Endothelial cell of umbilical vein (primary cell): ENCODE measurements around the gene RTCB. TPM values are rescaled to one million over a fixed set of nuclear protein-coding genes. Genes with fewer than 3 reads are reported as not detected.

Experiments used
- BruUV-seq: library from RNA; stranded (reverse); fragments of 400-500 nt; replicated peaks from 2 replicates; lab custom pipeline; 2021; lab: Mats Ljungman, UMichigan
- CTCF ChIA-PET: fragments of 300-600, 350-600 bp; sonication (Branson Sonifier 250); formaldehyde crosslinking; loops from one replicate; lab custom pipeline; 2021; ENCODE audit warnings: antibody characterized with exemption, inconsistent platforms; lab: Charles Lee
- POLR2A ChIA-PET: fragments of 300-600, 350-600 bp; sonication (Branson Sonifier 250); formaldehyde crosslinking; loops from one replicate; lab custom pipeline; 2021; ENCODE audit warnings: antibody characterized with exemption, inconsistent platforms; lab: Charles Lee
- DNase-seq: peaks from one replicate; pipeline ENCODE4 v3.0.0-alpha.2; 2011; ENCODE audit warnings: low read depth, low spot score
- FAIRE-seq: peaks from 2 replicates; lab custom pipeline; 2011; peaks lifted over from hg19 to GRCh38; lab: Jason Lieb, UNC
- H2AFZ ChIP-seq: 2 replicates; pipeline ENCODE4 v1.6.0; 2012; ENCODE audit warnings: low read depth, low read length, control low read depth, inconsistent platforms
- H3K27ac ChIP-seq: 2 replicates; pipeline ENCODE4 v1.5.1; 2011; ENCODE audit warnings: low read depth, mild to moderate bottlenecking, control low read depth, low read length, moderate library complexity; ENCODE audit not compliant: insufficient read depth
- H3K27me3 ChIP-seq, 2 experiments: 2 replicates each; pipeline versions ENCODE4 v1.6.0 to v1.6.1; 2011; ENCODE audit warnings: low read length in 2 of 2, mixed read lengths in 1 of 2; ENCODE audit not compliant: control insufficient read depth in 2 of 2, insufficient read depth in 2 of 2
- H3K36me3 ChIP-seq, 2 experiments: 2 replicates in 1 of 2; 3 replicates in 1 of 2; pipeline ENCODE4 v1.5.1; 2011; ENCODE audit warnings: low read length in 2 of 2, mild to moderate bottlenecking in 1 of 2, moderate library complexity in 1 of 2; ENCODE audit not compliant: control insufficient read depth in 2 of 2, insufficient read depth in 2 of 2; ENCODE audit errors: extremely low read depth in 1 of 2
- H3K4me1 ChIP-seq: 3 replicates; pipeline ENCODE4 v1.5.1; 2011; ENCODE audit warnings: mild to moderate bottlenecking, low read length; ENCODE audit not compliant: control insufficient read depth, insufficient read depth; ENCODE audit errors: extremely low read depth
- H3K4me2 ChIP-seq: 2 replicates; pipeline ENCODE4 v1.6.1; 2011; ENCODE audit warnings: low read length, control low read depth, mixed read lengths; ENCODE audit not compliant: insufficient read depth
- H3K4me3 ChIP-seq, 3 experiments: fragments of 200-600 bp in 1 of 3; sonication (generic), shearing (Covaris generic) in 1 of 3; replicated peaks in 1 of 3; 2 replicates each; pipeline ENCODE4 v1.5.1; 2011 to 2016; ENCODE audit warnings: control low read depth in 3 of 3, low read length in 3 of 3, mild to moderate bottlenecking in 2 of 3, inconsistent platforms in 1 of 3, low read depth in 1 of 3, moderate library complexity in 1 of 3; ENCODE audit not compliant: insufficient read depth in 1 of 3
- H3K79me2 ChIP-seq: 2 replicates; pipeline ENCODE4 v1.6.0; 2012; ENCODE audit warnings: low read length, inconsistent platforms; ENCODE audit not compliant: control insufficient read depth, insufficient read depth
- H3K9ac ChIP-seq: replicated peaks from 2 replicates; pipeline ENCODE3; 2011; ENCODE audit warnings: low read length, control low read depth; ENCODE audit not compliant: insufficient read depth; ENCODE audit errors: extremely low read depth
- H3K9me1 ChIP-seq: replicated peaks from 3 replicates; pipeline ENCODE4 v1.6.0; 2011; ENCODE audit warnings: mild to moderate bottlenecking, low read length; ENCODE audit not compliant: control insufficient read depth, insufficient read depth; ENCODE audit errors: extremely low read depth
- H3K9me3 ChIP-seq: replicated peaks from 2 replicates; pipeline ENCODE4 v1.5.1; 2012; ENCODE audit warnings: low read length, inconsistent platforms; ENCODE audit not compliant: control insufficient read depth, insufficient read depth
- H4K20me1 ChIP-seq: replicated peaks from 2 replicates; pipeline ENCODE3; 2011; ENCODE audit warnings: mild to moderate bottlenecking, low read length; ENCODE audit not compliant: control insufficient read depth, insufficient read depth; ENCODE audit errors: extremely low read depth
- FOS ChIP-seq: IDR thresholded peaks from 2 replicates; pipeline ENCODE4 v1.6.1; 2011; ENCODE audit warnings: mild to moderate bottlenecking, low read length, moderate library complexity, borderline replicate concordance; ENCODE audit not compliant: insufficient read depth
- GATA2 ChIP-seq: IDR thresholded peaks from 2 replicates; pipeline ENCODE4 v1.7.0; 2011; ENCODE audit warnings: low read depth, mild to moderate bottlenecking, moderate library complexity, mixed read lengths, low read length; ENCODE audit not compliant: insufficient read length, insufficient read depth
- JUN ChIP-seq: IDR thresholded peaks from 2 replicates; pipeline ENCODE4 v1.6.1; 2011; ENCODE audit warnings: borderline replicate concordance, low read depth; ENCODE audit not compliant: insufficient read length, insufficient read depth
- MYC ChIP-seq: IDR thresholded peaks from one replicate; pipeline ENCODE4 v1.6.1; 2011; ENCODE audit warnings: mild to moderate bottlenecking, low read depth, low read length
- dilution Hi-C: fragments of 300-500 bp; cut with MboI; formaldehyde crosslinking; loops from one replicate; pipeline ENCODE4 v1.15.0; 2019; ENCODE audit warnings: low sequenced_read_pairs; ENCODE audit not compliant: extremely low pct_ligation_motif_present
- intact Hi-C: fragments of 100-400 bp; cut with micrococcal nuclease; formaldehyde crosslinking; loops from one replicate; pipeline ENCODE4 v1.10.0; 2022
- polyA plus RNA-seq, 4 experiments: library from polyadenylated mRNA; depleted of rRNA in 3 of 4; stranded (reverse) in 3 of 4; unstranded in 1 of 4; fragments of >200 nt; gene quantifications; 2 replicates each; pipeline versions ENCODE4 v1.2.1 to v1.2.3, GENCODE V29; 2011 to 2012; ENCODE audit warnings: missing spikeins in 1 of 4
- total RNA-seq: library from RNA; stranded (reverse); gene quantifications from 2 replicates; pipeline ENCODE4 v1.2.3, GENCODE V29; 2021
- TF ChIP-seq, protein P1 (sequence below): IDR thresholded peaks from 2 replicates; pipeline ENCODE4 v1.6.1; 2011; ENCODE audit not compliant: insufficient read depth, insufficient read length
- TF ChIP-seq, protein P2 (sequence below), 2 donors: IDR thresholded peaks; 1 replicate in 1 of 2; 2 replicates in 1 of 2; pipeline ENCODE4 v1.5.1; 2011; ENCODE audit warnings: low read length in 2 of 2, mild to moderate bottlenecking in 2 of 2, moderate library complexity in 2 of 2, control low read depth in 1 of 2, inconsistent platforms in 1 of 2, low read depth in 1 of 2; ENCODE audit not compliant: insufficient read depth in 1 of 2; ENCODE audit errors: extremely low read depth in 1 of 2

RTCB gene
- total and polyA plus RNA-seq, 2 donors (not counting 3 experiments of a cell fraction or from before 2014, with no cell fraction given): 98.7 to 100 TPM

DNA sequence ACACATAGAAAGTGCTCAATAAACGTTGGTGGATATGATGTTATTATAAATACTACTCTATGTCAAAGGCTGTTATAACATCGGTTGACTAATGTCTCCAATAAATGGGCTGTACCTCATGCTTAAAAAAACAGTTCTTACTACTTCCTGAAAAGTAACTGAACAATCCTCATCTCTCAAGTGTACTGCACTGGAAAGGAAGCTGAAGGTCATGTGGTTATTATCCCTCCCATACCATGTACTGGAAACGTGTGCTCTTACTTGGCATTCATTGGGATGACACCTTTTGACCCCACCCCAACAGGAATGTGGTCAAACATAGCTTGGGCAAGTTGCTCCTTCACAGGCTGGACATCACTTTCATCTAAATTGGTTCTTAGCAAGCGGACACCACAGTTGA lies 10.6 kb downstream of the RTCB start:
- Histone ChIP-seq H3K4me3 (no peak overlapping the region), H3K4me1 (no peaks in the 10 kb centered on the region), H3K36me3 (peaks cover 31% of the 10 kb centered on the region in 2 experiments), H3K9ac (no peak overlapping the region), H3K27me3 (no peaks in the 10 kb centered on the region), H3K27ac (no peak overlapping the region), H2AFZ (no peak overlapping the region), H3K9me1 (no peaks in the 10 kb centered on the region), H3K9me3 (no peaks in the 10 kb centered on the region), H3K4me2 (no peak overlapping the region), H4K20me1 (peaks cover 2% of the 10 kb centered on the region), H3K79me2 (no peaks in the 10 kb centered on the region)
- TF ChIP-seq, protein P1, sequence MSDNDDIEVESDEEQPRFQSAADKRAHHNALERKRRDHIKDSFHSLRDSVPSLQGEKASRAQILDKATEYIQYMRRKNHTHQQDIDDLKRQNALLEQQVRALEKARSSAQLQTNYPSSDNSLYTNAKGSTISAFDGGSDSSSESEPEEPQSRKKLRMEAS: no peak
- TF ChIP-seq GATA2 (no peak), FOS (no peak), MYC (no peak), JUN (no peak)
- TF ChIP-seq, protein P2, sequence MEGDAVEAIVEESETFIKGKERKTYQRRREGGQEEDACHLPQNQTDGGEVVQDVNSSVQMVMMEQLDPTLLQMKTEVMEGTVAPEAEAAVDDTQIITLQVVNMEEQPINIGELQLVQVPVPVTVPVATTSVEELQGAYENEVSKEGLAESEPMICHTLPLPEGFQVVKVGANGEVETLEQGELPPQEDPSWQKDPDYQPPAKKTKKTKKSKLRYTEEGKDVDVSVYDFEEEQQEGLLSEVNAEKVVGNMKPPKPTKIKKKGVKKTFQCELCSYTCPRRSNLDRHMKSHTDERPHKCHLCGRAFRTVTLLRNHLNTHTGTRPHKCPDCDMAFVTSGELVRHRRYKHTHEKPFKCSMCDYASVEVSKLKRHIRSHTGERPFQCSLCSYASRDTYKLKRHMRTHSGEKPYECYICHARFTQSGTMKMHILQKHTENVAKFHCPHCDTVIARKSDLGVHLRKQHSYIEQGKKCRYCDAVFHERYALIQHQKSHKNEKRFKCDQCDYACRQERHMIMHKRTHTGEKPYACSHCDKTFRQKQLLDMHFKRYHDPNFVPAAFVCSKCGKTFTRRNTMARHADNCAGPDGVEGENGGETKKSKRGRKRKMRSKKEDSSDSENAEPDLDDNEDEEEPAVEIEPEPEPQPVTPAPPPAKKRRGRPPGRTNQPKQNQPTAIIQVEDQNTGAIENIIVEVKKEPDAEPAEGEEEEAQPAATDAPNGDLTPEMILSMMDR (IDR thresholded peaks at IDR 0.05; ENCODE audit: extremely low read depth in 1 of 2, insufficient read depth in 1 of 2, low read depth in 1 of 2, low read length in 2 of 2): no peak
- ChIA-PET POLR2A (no interaction called here), CTCF (no interaction called here)
- no peak for FAIRE-seq
- intact Hi-C loops: no loop called here
- no peak for DNase-seq
- BruUV-seq: no TSS peak
- dilution Hi-C loops: no loop called here
